Measurements from ENCODE around the gene ATAD3A.
"Not testable (repeated sequence)": the region's sequence is repeated elsewhere in the genome, so short reads cannot be mapped to it uniquely, and the experiment has no call there.

GRCh38 chr1:1468196-1468985 is 43.6 kb upstream of the ATAD3A start:
- TF ChIP-seq CTCF (IDR thresholded peaks at IDR 0.05; ENCODE audit: insufficient read depth, low read length); SPI1 (IDR thresholded peaks at IDR 0.05; ENCODE audit: borderline replicate concordance, low read depth); GABPA (IDR thresholded peaks at IDR 0.05; ENCODE audit: low read depth): not testable (repeated sequence)
